ENCODE measurements around the gene RIPPLY2.

DNA sequence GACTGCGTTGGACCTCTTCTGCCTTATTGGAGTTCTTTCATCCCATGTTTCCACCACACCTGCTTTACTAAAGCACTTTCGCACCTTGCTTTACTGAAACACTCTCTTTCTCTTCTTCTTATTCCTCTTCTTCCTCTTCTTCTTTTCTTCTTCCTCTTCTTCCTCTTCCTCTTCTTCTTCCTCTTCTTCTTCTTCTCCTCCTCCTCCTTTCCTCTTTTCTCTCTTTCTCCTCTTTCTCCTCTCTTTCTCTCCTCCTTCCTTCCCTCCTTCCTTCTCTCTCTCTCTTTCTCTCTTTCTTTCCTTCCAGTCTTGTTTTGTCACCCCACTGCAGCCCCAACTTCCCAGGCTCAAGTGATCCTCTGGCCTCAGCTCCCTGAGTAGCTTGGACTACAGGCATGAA lies 4.0 kb upstream of the RIPPLY2 start:
- TF ChIP-seq CTBP1 (IDR thresholded peaks at IDR 0.05; ENCODE audit: borderline replicate concordance), result no peak
- no peak for TF ChIP-seq HDGF (IDR thresholded peaks at IDR 0.05; ENCODE audit: borderline replicate concordance)
- no peak for TF ChIP-seq SUZ12 (IDR thresholded peaks at IDR 0.05)

All from HEK293T (cell line).